Ovary (tissue), 9 donors: Measurements from ENCODE around the gene PKN2. TPM values are rescaled to one million over a fixed set of nuclear protein-coding genes. Genes with fewer than 3 reads are reported as not detected.

Experiments
- DNase-seq, 5 donors: peaks; one replicate each; pipeline ENCODE4 v3.0.0-alpha.2; 2019 to 2020
- H3K27ac ChIP-seq, 2 donors: fragments of 200-600 bp; one replicate each; pipeline versions ENCODE4 v1.5.1 to v1.8.0; 2019 to 2022
- H3K27me3 ChIP-seq: fragments of 200-600 bp; one replicate; pipeline ENCODE4 v1.8.0; 2022
- H3K36me3 ChIP-seq: fragments of 200-600 bp; sonication (generic); one replicate; pipeline ENCODE4 v1.5.1; 2019
- H3K4me1 ChIP-seq: one replicate; pipeline ENCODE4 v1.8.1; 2013; ENCODE audit warnings: mild to moderate bottlenecking, moderate library complexity; ENCODE audit not compliant: insufficient read depth
- H3K4me3 ChIP-seq: fragments of 200-600 bp; sonication (generic); one replicate; pipeline ENCODE4 v1.5.1; 2017
- H3K9me3 ChIP-seq, 2 donors: fragments of 200-600 bp in 1 of 2; sonication (generic) in 1 of 2; one replicate each; pipeline versions ENCODE4 v1.5.1 to v1.8.1; 2013 to 2019; ENCODE audit warnings: mild to moderate bottlenecking in 1 of 2, moderate library complexity in 1 of 2
- CTCF ChIP-seq, 3 donors: fragments of 450-650 bp in 2 of 3; fragments of 200-600 bp in 1 of 3; IDR thresholded peaks; one replicate each; pipeline versions ENCODE4 v1.5.1 to v1.8.0; 2016 to 2022; ENCODE audit warnings: antibody characterized with exemption in 3 of 3, mild to moderate bottlenecking in 1 of 3
- EP300 ChIP-seq: sonication (generic); formaldehyde crosslinking; IDR thresholded peaks from one replicate; pipeline ENCODE4 v1.6.1; 2017; ENCODE audit warnings: antibody characterized with exemption
- POLR2A ChIP-seq: fragments of 450-650 bp; IDR thresholded peaks from one replicate; pipeline ENCODE4 v1.6.1; 2017; ENCODE audit warnings: antibody characterized with exemption, mild to moderate bottlenecking, moderate library complexity
- WGBS, 3 donors: extraction: QIAGEN DNeasy Blood & Tissue Kit in 1 of 3; methylation state at CpG; one replicate each; pipeline versions ENCODE4 v1.1.5 to v1.1.7; 2013 to 2017; 5-methylcytosine and 5-hydroxymethylcytosine counted together
- intact Hi-C, 4 donors: fragments of 100-400 bp; cut with DNase I; formaldehyde crosslinking; loops; one replicate each; pipeline versions ENCODE4 v1.11.0 to v1.15.1; 2022 to 2023
- polyA plus RNA-seq, 2 donors: library from polyadenylated mRNA; stranded (reverse); fragments of 200-250 nt in 1 of 2; fragments of 350-450 nt in 1 of 2; fragmentation: Illumina TruSeq in 1 of 2; extraction: RNeasy Lipid Tissue Mini Kit (QIAGEN cat#74804) in 1 of 2; gene quantifications; one replicate each; pipeline ENCODE4 v1.2.3, GENCODE V29; 2013 to 2014
- total RNA-seq, 7 donors: library from RNA; depleted of rRNA in 2 of 7; stranded (reverse); fragments of >200 nt in 2 of 7; fragmentation: NEBNext Ultra II Directional in 3 of 7; extraction: Animal tissue kit (Norgen Biotek cat#: 25700) in 3 of 7; gene quantifications; one replicate each; pipeline versions ENCODE4 v1.1.0 to v1.2.4, GENCODE V29; 2016 to 2023
- donor health status: DM: no; HTN: no; CAD: no; lungs with moderate emphysema.
- donor health status: DM: no; HTN: no; CAD: no.
- donor health status: Bipolar disorder and iron deficiency.
- donor health status: DM: yes; HTN: yes; CAD: no.
- donor health status: DM: no; HTN: no; CAD: no.
- donor health status: DM: yes; HTN: yes; CAD: no.

The PKN2 gene
- total and polyA plus RNA-seq, 9 donors, result 17.8 to 58.9 (median 48.6) TPM

- no peaks in the 10 kb centered on the region for H3K36me3 ChIP-seq
- TF ChIP-seq EP300 (no peak), CTCF (IDR thresholded peaks at IDR 0.05) (no peak), POLR2A (no peak)
- intact Hi-C loops, result no loop called here
- no peak for DNase-seq
- no peak overlapping the region for H3K4me3 ChIP-seq
- WGBS, 3 donors, result 93 to 97% (median 95%) methylated on average over 3 of the region's 3 CpGs
- H3K9me3 ChIP-seq, result no peaks in the 10 kb centered on the region
- no peak overlapping the region for H3K27ac ChIP-seq
- no peaks in the 10 kb centered on the region for H3K4me1 ChIP-seq
- H3K27me3 ChIP-seq, result no peaks in the 10 kb centered on the region
These were observed 89.6 kb downstream of the PKN2 start for GRCh38 chr1:88773540-88774150.

GRCh38 chr1:88774151-88774556 lies 90.1 kb downstream of the PKN2 start:
- intact Hi-C loops, result no loop called here
- Histone ChIP-seq H3K9me3 (no peaks in the 10 kb centered on the region), H3K36me3 (no peaks in the 10 kb centered on the region), H3K4me1 (no peaks in the 10 kb centered on the region), H3K4me3 (no peak overlapping the region), H3K27me3 (no peaks in the 10 kb centered on the region), H3K27ac (no peak overlapping the region)
- no peak for TF ChIP-seq EP300
- 95 to 100% (median 96%) methylated on average over 1 of the region's 1 CpG for WGBS, 3 donors
- DNase-seq, result no peak

GRCh38 chr1:88777604-88778149 lies 93.6 kb downstream of the PKN2 start:
- Histone ChIP-seq H3K4me1 (no peaks in the 10 kb centered on the region), H3K36me3 (no peaks in the 10 kb centered on the region)
- intact Hi-C loops, result no loop called here

GRCh38 chr1:88779880-88780279 lies 95.8 kb downstream of the PKN2 start:
- H3K4me3 ChIP-seq, result no peak overlapping the region
- no peaks in the 10 kb centered on the region for H3K4me1 ChIP-seq
- no peak for DNase-seq
- no peak overlapping the region for H3K27ac ChIP-seq
- intact Hi-C loops, result no loop called here
- no peaks in the 10 kb centered on the region for H3K9me3 ChIP-seq
- H3K36me3 ChIP-seq, result no peaks in the 10 kb centered on the region
- no peak for TF ChIP-seq POLR2A
- no peak for TF ChIP-seq CTCF (IDR thresholded peaks at IDR 0.05)
- no peaks in the 10 kb centered on the region for H3K27me3 ChIP-seq

More at GRCh38 chr1:88777604-88778149, 93.6 kb downstream of the PKN2 start:
- TF ChIP-seq EP300, result no peak
- no peak for TF ChIP-seq CTCF (IDR thresholded peaks at IDR 0.05)
- TF ChIP-seq POLR2A, result no peak
- H3K27ac ChIP-seq, result no peak overlapping the region
- H3K27me3 ChIP-seq, result no peaks in the 10 kb centered on the region
- no peak overlapping the region for H3K4me3 ChIP-seq
- DNase-seq, result no peak
- no peaks in the 10 kb centered on the region for H3K9me3 ChIP-seq
- WGBS, 3 donors, result 90 to 95% (median 93%) methylated on average over 3 of the region's 3 CpGs

- H3K27ac ChIP-seq, result no peak overlapping the region
- no peaks in the 10 kb centered on the region for H3K4me1 ChIP-seq
- no peaks in the 10 kb centered on the region for H3K27me3 ChIP-seq
- intact Hi-C loops, result no loop called here
- H3K36me3 ChIP-seq, result no peaks in the 10 kb centered on the region
- H3K4me3 ChIP-seq, result no peak overlapping the region
- no peak for DNase-seq
- TF ChIP-seq POLR2A (no peak), CTCF (IDR thresholded peaks at IDR 0.05) (no peak), EP300 (no peak)
- no peaks in the 10 kb centered on the region for H3K9me3 ChIP-seq
These were observed 96.4 kb downstream of the PKN2 start for GRCh38 chr1:88780485-88780884.
